Liver (tissue), 3 donors: ENCODE results near the gene TRIM3.

Experiments used
- CTCF ChIP-seq: fragments of 150-350 bp; IDR thresholded peaks from 2 replicates; pipeline ENCODE4 v1.5.1; 2017; ENCODE audit warnings: improper control_type of control experiment, low read depth, low read length; ENCODE audit not compliant: missing input control
- GABPA ChIP-seq, 2 donors: IDR thresholded peaks in 1 of 2; conservative IDR thresholded peaks in 1 of 2; 2 replicates each; pipeline ENCODE4 v1.6.1; 2016; ENCODE audit warnings: antibody characterized with exemption in 2 of 2, mild to moderate bottlenecking in 1 of 2, moderate library complexity in 1 of 2
- MAX ChIP-seq: IDR thresholded peaks from 2 replicates; pipeline ENCODE4 v1.6.1; 2016; ENCODE audit warnings: antibody characterized with exemption
- RAD21 ChIP-seq, 2 donors: IDR thresholded peaks; 2 replicates each; pipeline ENCODE4 v1.6.1; 2016; ENCODE audit warnings: antibody characterized with exemption in 2 of 2, mild to moderate bottlenecking in 2 of 2
- RXRA ChIP-seq, 2 donors: IDR thresholded peaks; 2 replicates each; pipeline ENCODE4 v1.6.1; 2017 to 2018; ENCODE audit warnings: antibody characterized with exemption in 2 of 2, mild to moderate bottlenecking in 1 of 2
- donor health status: healthy.
- donor health status: healthy.

GRCh38 chr11:6414874-6415328 is 58.8 kb downstream of the TRIM3 start:
- TF ChIP-seq CTCF: no peak
- TF ChIP-seq MAX: no peak
- TF ChIP-seq RXRA (IDR thresholded peaks at IDR 0.05): no peak
- no peak for TF ChIP-seq GABPA (IDR thresholded peaks at IDR 0.05 in 1 of 2, conservative IDR thresholded peaks at IDR 0.05 in 1 of 2)
- no peak for TF ChIP-seq RAD21 (IDR thresholded peaks at IDR 0.05)
